Retinal pigment epithelial cell (primary cell): ENCODE measurements around the gene RNF31.

Source experiments
- DNase-seq: peaks from one replicate; pipeline ENCODE4 v3.0.0-alpha.2; 2010; ENCODE audit warnings: low read depth
- H3K4me3 ChIP-seq: 2 replicates; pipeline ENCODE4 v1.5.1; 2011; ENCODE audit warnings: mild to moderate bottlenecking, low read length, control low read depth, moderate library complexity
- TF ChIP-seq, protein P1 (sequence below): conservative IDR thresholded peaks from 2 replicates; pipeline ENCODE4 v1.5.1; 2011; ENCODE audit warnings: low read depth, low read length, control low read depth, inconsistent platforms

RNF31 gene

DNA sequence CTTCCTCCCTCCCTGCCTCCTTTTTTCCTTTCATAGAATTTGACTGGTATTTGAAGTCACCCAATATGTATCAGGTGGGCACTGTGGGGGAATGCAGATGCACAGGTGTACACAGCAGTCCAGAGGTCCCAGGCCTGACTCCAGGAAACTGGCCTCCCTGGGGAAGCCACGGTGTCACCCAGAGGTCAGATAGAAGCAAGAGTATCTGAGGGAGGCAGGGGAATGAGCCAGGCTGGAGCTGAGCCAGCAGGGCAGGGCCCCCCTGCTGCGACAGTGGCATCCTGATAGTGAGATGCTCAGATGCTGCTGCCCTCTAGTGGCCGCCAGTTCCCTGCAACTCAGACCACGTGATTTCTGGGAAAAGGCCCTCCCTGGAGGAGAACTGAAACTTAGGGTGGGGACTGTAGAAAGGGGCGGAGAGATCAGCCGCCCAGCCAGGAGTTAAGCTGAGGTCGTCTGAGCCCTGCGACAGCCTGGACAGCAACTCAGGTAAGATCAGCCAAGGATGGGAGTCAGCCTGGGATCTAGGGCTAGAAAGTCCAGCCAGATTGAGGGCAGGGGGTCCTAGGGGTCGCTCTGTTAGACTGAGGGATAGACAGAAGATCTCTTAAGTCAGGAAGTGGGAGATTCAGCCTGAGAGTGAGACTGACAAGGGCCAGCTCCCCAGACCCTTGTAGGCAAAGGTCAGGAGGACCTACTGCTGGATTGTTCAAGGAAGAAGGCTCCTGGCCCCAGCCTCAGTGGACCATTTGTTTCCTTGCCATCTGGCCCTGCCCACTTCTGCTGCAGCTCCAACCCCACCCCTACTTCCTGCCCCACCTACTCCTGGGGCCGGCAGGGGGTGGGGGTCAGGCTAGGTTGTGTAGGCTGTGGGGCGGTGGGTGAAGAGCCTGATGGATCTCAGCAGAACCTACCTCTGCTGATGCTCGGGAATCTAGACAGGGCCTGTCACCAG lies 13.8 kb downstream of the RNF31 start, which contains the start of gene IRF9:
Gene IRF9 (plus strand): TSS at position 416 of the 955 bp plus-strand sequence. CDS start 880 bp downstream, outside the sequence.
- H3K4me3 ChIP-seq = peak within 1 kb of the TSS; percentile 88
- peak; percentile 72 for DNase-seq
- TF ChIP-seq, protein P1, sequence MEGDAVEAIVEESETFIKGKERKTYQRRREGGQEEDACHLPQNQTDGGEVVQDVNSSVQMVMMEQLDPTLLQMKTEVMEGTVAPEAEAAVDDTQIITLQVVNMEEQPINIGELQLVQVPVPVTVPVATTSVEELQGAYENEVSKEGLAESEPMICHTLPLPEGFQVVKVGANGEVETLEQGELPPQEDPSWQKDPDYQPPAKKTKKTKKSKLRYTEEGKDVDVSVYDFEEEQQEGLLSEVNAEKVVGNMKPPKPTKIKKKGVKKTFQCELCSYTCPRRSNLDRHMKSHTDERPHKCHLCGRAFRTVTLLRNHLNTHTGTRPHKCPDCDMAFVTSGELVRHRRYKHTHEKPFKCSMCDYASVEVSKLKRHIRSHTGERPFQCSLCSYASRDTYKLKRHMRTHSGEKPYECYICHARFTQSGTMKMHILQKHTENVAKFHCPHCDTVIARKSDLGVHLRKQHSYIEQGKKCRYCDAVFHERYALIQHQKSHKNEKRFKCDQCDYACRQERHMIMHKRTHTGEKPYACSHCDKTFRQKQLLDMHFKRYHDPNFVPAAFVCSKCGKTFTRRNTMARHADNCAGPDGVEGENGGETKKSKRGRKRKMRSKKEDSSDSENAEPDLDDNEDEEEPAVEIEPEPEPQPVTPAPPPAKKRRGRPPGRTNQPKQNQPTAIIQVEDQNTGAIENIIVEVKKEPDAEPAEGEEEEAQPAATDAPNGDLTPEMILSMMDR = peak; percentile 85

DNA sequence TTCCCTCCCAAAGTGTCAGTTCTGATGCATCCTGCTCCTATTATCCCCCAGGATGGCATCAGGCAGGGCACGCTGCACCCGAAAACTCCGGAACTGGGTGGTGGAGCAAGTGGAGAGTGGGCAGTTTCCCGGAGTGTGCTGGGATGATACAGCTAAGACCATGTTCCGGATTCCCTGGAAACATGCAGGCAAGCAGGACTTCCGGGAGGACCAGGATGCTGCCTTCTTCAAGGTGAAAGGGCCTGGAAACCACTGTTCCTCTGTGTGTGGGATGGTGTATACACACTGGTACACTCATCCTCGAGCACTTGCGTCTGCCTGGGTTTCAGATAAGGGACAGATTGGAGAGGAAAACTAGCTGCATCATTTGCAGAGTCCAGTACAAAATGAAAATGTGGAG lies 14.8 kb downstream of the RNF31 start:
- no peak for DNase-seq
- TF ChIP-seq, protein P1 = no peak
- H3K4me3 ChIP-seq = peak overlapping the region; percentile 88

DNA sequence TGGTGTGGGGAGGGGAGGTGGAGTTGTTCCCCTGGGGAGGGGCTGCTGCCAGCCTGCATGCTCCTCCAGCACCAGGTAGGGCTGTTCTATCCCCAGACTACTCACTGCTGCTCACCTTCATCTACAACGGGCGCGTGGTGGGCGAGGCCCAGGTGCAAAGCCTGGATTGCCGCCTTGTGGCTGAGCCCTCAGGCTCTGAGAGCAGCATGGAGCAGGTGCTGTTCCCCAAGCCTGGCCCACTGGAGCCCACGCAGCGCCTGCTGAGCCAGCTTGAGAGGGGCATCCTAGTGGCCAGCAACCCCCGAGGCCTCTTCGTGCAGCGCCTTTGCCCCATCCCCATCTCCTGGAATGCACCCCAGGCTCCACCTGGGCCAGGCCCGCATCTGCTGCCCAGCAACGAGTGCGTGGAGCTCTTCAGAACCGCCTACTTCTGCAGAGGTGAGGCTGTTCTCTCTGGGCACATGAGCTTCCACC lies 17.3 kb downstream of the RNF31 start:
- H3K4me3 ChIP-seq = no peak overlapping the region

DNA sequence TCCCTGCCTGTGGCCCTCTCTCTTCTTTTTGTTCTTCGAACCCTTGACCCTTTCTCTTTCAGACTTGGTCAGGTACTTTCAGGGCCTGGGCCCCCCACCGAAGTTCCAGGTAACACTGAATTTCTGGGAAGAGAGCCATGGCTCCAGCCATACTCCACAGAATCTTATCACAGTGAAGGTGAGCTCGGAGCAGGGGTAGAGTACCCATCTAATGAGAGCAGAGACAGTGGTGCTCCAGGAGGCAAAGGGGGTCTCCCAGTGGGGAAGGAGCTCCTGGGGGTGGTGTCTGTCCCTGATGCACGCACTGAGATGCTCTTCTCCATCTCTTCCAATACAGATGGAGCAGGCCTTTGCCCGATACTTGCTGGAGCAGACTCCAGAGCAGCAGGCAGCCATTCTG lies 18.5 kb downstream of the RNF31 start:
- no peak for DNase-seq
- TF ChIP-seq, protein P1 = no peak
- no peak overlapping the region for H3K4me3 ChIP-seq

More for the DNA sequence above, 17.3 kb downstream of the RNF31 start:
- TF ChIP-seq, protein P1 = no peak
- DNase-seq = no peak

DNA sequence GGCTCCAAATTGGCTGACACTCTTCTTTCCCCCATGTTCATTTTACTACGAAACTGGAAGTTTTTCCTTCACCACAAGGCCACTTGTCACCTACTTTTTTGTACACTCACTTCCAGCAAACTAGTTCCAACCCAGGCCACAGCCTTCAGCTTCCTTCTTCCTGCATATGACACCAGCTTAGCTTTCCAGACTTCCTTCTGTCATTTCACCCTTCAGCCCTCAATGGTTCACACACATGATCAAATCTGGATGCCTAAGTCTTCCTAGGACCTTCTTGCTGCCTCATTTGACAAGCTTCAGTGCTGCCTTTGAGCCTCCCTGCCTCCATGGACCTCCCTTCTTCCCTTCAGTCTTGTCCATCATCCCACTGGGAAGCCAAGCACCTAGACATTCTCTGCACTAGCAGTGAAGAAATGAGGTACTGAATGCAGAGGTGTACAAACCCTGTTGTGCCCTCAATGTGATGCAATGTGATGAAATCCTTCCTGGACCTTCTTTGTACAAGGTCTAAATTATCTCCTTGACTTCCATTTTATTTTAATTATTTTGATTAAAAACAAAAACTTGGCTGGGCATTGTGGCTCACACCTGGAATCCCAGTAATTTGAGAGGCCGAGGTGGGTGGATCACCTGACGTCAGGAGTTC lies 20.3 kb downstream of the RNF31 start:
- H3K4me3 ChIP-seq = no peak overlapping the region
- DNase-seq = no peak
- TF ChIP-seq, protein P1 = no peak

DNA sequence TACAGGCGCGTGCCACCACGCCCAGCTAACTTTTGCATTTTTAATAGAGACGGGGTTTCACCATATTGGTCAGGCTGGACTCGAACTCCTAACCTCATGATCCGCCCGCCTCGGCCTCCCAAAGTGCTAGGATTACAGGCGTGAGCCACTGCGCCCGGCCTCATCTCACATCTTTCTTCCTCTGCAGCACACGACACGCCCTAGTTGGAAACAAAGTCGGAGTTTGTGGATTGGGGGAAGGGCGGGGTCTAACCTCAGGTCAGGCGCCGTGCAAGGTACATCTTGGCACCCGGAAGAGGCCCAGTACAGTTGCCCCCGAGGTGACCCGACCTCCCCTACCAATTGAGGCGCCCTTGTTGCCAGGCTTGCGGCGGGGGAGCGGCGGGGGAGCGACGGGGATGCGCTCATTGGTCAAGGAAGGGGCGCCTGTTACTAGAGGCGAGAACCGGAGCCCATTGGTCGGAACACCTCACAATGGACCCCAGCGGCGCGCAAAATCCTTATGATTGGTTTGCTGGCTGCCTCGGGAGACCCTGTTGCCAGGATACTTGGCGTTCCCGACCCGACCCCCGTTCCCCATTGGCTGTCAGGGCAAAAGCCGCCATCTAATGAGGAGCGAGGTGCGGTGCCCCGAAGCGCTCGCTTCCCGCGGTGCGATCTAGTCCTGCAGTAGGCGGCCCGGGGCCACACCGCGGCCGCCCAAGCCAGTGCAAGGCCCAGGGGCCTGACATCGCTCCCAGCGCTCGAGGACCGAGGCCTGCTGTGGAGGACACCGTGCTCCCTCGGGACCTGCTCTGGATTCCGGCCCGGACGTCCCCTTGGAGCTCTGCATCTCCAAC lies 24.3 kb downstream of the RNF31 start, which contains the start of gene REC8:
Gene REC8 (plus strand): TSS at position 659 of the 839 bp plus-strand sequence. CDS start 473 bp downstream, outside the sequence.
- TF ChIP-seq, protein P1 = no peak
- H3K4me3 ChIP-seq = peak within 1 kb of the TSS; percentile 96
- DNase-seq = peak; percentile 99
